Measurements from ENCODE around the gene CSRP1.

DNA sequence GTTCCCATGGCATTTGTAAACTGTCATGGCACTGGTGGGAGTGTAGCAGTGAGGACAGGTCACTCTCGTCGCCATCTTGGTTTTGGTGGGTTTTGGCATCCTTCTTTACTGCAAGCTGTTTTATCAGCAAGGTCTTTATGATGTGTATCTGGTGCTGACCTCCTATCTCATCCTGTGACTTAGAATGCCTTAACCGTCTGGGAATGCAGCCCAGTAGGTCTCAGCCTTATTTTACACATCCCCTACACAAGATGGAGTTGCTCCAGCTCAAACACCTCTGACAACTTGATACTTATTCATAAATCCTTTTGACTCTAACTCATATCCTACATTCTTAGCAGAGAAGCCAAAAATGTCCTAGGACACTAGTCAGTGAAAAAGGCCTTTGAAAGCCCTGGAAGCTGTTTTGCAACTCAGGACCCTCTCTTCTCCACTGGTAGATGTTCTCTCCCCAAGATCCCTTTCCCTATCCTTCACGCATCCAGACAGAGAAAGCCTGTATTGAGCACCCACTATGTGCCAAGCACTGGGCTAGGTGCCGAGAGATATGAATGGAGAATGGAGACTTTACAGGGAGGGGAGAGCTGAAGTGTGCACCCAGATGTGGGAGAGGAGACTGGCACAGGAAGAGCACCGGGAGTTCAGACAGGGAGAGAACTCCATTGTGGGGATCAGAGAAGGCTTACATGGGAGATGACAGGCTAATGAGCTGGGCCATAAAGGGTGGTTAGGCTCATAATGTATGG lies 6.7 kb upstream of the CSRP1 start:
- TF ChIP-seq POLR2A (IDR thresholded peaks at IDR 0.05) (no peak), CTCF (IDR thresholded peaks at IDR 0.05) (no peak)
